Left renal pelvis (tissue), 4 donors: ENCODE measurements around the gene NCOA1. TPM values are rescaled to one million over a fixed set of nuclear protein-coding genes. Genes with fewer than 3 reads are reported as not detected.
A peak's percentile ranks its signal among the peaks of the same experiment; 100 is the strongest.

Experiments
- DNase-seq, 4 donors: peaks; one replicate each; pipeline ENCODE4 v3.0.0-alpha.2; 2013; ENCODE audit warnings: low read depth in 4 of 4, low spot score in 3 of 4
- polyA plus RNA-seq, 4 donors: library from polyadenylated mRNA; unstranded; fragments of 120-200 nt; gene quantifications; one replicate each; pipeline ENCODE4 v1.2.1, GENCODE V29; 2013; ENCODE audit not compliant: insufficient read length in 4 of 4

Gene NCOA1
- polyA plus RNA-seq, 4 donors = 40.8 to 52.8 (median 50.1) TPM

DNA sequence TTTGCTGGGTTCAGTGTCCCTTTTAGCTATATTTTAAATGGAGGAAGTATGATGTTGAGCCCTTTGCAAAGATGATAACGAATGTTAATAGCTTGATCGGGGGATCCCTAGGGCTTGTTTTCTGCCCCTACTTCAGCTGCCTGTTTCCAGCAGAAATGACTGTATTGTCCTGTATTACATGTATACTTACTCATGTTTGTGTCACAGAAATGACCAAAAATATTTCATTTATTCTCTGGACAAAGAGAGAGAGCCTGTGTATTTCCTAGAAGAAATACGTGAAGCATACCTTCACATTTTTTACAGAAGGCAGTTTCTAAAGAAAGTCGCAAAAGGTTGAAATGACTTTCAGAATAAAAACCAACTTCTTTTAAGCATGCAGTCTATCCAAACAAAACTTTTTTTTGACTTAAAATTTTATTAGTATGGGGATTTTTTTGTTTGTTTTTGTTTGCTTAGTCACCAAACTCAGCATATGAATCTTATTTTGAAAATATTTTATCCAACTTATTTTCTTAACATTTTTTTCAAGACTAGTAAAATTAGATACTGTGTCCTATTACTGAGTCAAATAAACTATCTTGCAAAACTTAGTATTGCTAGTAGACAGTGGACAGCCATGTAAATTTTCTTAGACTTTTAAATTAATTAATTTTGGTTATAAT lies 233.2 kb downstream of the NCOA1 start:
- DNase-seq = no peak

DNA sequence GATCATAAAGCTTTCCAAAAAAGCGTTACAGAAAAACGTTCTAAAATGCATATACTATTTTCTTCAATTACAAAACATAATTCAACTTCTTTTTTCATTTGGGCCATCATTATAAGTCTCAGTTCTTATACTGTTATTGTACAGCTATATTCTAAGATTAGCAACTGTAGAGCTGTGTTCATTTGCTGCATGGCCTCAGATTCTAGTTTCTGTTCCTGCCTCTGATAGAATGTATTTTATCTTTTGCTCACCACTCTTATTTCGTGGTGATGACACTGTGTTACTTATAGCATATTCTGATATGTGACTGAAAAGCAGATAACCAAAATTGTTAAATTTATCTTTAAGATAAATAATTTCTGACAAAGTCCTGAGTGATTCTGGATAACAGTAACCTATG lies 234.9 kb downstream of the NCOA1 start:
- no peak for DNase-seq

DNA sequence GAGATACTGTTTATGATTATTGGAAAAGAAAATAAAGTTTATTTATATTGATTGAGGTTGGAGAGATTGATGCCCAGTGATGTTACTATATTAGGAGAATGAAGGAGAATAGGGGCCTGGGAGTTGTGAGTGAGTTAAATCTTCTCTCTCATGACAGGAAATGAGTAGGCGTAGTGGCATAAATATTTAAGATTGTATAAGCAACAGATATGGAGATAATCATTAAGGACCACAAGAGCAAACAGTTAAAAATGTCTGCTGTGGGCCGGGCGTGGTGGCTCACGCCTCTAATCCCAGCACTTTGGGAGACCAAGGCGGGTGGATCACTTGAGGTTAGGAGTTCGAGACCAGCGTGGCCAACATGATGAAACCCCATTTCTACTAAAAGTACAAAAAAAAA lies 239.4 kb downstream of the NCOA1 start:
- DNase-seq = no peak

DNA sequence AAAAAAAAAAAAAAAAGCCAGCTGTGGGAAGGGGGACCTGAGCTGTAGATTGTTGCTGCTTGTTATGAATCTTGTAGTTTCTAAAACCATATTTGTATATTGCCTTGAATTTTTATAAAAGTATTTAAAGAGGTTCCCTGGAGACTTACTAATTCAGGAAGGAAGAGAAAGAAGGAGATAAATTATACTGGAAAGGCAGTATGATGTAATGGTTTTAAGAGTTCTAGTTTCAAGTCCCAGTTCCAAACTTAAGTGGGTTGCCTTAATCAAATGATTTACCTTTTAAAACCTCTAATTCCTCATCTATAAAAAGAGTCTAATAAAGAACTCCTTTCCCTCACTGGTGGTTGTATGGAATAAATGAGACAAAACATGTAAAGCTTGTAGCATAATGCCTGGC lies 240.0 kb downstream of the NCOA1 start:
- DNase-seq = no peak

DNA sequence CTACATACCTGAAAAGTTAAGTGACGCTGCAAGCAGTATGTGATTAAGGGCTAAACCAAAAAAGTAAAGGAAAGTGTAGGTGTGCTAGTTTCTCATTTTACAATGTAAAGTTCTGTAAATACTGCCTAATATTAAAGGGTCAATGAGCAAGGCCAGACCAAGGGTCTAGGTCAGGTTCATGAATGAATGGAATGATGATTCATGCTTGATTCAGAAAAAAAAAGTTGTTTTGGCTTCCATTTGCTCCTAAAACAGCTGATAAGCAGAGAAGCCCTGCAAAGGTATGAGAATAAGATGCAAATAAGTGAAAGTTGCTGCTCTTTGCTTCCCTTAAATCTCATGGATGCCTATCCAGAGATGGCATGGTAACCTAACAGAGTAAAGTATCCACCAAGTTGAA lies 240.9 kb downstream of the NCOA1 start:
- DNase-seq = no peak

DNA sequence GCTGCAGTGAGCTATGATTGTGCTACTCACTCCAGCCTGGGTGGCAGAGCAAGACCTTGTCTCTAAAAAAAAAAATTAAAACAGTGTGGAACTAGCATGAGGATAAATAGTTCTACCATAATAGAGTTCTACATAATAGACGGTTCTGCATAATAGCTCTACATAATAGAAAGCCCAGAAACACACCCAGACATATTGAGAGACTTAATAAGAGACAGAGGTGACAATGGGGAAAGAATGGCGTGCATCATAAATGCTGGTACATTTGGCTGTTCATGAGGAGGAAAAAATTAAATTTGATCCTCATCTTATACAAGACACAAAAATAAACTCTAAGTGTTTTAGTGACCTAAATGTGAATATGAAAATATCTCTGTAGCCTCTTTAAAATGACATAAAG lies 243.7 kb downstream of the NCOA1 start:
- DNase-seq = no peak

DNA sequence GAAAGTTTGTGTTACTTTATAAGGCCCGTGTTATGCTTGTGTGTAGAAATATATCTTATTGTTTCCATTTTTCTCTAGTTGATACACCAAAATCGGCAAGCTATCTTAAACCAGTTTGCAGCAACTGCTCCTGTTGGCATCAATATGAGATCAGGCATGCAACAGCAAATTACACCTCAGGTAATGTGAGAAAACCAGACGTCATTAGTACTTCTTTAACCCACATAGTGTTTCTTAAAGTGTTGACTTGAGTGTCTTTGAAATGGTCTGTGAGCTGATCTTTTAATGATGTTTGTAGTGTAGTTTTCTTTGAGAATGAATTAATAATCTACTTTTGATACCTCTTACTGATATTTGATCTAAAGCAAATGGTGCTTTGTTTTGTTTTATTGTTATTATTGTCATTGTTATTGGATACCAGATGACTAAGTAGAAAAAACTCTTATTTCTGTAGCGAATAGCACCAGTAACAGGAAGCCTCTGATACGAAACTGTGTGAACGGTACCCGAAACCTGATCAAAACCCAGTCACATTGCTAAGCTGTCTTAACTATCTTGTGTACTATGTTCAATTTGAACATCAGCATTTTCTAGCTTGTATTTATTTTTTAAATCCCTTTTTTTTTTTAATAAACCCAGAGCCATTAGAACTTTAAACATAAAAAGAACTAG lies 248.4 kb downstream of the NCOA1 start:
- no peak for DNase-seq

DNA sequence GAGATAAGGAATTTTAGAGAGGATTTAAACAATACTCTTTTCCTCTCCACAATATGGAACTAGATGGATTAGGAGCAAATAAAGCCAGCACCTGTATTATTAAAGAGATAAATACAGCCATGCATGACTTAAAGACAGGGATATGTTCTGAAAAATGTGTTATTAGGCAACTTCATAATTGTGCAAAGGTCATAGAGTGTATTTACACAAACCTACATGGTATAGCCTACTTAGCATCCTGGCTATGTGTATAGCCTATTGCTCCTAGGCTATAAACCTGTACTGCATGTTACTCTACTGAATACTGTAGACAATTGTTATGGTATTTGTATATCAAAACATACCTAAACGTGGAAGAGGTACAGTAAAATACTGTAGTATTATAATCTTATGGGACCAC lies 249.1 kb downstream of the NCOA1 start:
- no peak for DNase-seq

DNA sequence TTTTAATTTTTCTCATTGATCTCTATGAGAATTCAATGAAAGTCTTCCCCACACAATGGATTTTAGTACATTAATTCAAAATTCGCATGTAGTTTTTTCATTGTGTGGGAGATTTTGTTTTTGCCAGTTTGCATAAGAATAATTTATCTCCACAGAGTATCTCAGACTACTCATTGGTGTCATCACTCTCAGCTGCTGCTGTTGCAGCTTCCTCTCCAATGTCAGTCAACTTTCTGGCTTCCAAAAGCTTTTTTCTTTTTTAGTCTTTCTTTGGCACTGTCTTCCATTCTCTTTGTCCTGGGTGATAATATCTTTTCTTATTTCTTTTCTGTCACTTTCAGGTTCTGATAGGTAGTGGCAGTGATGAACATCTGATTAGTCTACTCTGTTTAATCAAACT lies 251.7 kb downstream of the NCOA1 start:
- no peak for DNase-seq

DNA sequence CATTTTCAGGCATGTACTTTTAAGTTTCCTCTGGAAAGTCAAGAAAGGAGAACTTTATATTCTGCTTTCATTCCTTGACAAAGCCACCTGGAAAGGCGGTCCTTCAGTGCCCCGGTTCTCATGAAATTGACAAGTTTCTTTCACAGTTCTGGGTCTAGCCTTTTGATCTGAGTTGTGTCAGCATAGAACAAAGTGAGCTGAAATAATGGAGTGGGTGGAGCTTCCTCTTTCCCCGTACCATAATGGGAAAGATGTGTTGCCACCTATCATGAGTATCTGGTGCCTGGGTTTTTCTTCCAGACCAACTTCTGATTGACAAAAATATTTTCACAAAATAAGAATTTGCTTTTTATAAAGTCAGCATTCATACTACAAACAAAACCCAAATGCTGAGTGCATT lies 252.9 kb downstream of the NCOA1 start:
- no peak for DNase-seq

DNA sequence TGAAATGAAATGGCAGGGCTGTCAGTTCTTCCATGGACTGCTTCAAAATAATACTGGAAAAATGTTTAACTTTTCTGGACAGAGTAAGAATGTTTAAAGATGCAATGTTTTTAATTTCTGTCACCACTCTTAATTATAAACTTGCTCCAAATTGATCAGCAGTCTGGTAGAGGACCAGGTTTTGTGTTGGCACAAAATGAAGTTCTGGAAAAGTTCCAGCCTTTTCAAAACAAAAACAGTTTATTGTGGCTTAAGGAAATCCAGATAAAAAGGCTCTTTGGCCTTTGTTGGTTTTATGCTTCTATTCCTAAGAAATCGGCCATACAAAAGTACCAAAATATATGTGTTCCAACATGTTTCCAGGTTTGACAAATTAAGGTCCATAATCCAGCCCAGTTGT lies 253.3 kb downstream of the NCOA1 start:
- no peak for DNase-seq

DNA sequence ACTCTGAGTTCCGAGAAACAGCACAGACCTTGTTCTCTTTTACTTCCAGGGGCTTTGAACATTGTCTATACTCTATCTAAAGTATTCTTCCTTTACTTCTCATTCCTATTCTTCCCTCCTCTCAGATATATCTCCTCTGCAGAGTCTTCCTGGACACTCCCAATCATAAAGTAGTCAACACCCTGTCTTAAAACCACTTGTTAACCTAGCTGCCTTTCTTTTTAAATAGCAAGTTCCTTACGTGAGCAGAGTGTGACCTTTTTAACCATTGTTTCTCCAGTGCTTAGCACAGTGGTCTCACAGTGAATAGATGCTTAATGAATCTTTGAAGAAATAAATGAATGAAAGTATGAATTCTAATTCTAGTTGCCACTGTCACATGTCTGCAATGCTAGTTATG lies 254.8 kb downstream of the NCOA1 start:
- no peak for DNase-seq

DNA sequence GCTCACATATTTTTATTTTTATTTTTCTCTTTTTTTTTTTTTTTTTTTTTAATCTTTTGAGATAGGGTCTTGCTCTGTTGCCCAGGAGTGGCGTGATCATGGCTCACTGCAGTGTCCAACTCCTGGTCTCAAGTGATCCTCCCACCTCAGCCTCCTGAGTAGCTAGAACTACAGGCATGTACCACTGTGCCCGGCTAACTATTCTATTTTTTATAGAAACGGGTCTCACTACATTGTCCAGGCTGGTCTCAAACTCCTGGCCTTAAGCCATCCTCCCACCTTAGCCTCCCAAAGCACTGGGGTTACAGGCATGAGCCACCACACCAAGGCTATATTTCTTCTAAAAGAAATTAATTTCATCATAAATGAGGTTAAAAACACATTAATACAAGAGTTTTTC lies 256.2 kb downstream of the NCOA1 start:
- no peak for DNase-seq

DNA sequence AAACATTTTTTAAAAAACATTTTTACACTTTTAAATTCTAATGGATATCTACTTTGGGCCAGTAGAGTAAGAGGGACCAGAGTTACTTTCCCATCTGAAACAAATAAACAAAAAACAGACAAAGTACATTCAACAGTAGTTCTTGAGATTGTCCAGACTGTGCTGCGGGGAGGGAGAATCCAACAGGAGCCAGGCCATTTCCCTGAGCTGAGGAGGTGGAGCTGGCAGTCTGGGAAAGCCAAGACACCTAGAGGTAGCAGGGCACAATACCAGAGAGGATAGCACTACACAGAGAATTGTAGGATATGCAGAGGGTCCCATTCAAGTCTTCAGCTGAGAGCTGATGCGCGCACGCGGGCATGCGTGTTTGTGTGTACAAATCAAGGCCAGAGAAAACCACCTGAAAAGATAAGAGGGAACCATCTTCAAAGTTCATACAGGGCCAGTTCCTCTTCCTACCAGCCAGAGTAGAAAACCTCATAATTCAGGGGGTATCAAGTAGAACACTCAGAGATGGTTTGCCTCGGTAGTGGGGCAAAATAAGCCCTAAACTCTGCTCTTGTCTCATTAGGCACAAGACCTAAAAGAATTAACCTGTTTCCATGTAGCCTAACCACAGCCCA lies 258.1 kb downstream of the NCOA1 start:
- DNase-seq = no peak

DNA sequence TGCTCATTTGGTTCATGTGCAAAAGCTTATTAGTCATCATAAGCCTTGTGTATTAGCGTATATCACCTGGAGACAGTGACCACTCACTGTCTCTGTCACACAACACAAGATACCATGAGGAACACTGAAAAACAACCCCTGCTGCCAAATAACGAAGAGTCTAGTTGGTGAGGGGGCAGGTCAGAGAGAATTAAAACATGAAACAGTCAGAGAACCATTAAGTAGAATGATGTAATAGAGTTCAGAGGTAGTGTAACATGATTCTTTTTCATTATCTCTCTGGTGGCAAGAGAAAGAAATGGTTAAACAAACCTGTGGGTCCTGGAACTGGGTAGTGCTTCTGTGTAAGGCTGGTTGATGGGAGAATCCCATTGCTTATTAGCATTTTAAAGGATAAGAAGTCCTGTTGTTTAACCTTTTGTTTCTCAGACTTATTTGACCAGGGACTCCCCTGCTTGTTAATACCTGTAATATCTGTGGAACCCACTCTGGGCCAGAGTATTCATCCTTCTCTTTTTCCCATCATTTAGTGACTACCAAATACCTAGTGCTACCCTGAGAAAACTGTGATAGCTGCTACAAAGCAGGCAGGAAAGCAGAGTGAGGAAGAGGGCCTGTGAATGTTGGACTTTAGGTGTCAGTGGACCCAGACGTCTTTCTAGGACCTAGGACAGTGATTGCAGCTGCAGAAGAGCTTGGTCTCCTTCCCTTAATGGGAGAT lies 264.1 kb downstream of the NCOA1 start:
- DNase-seq = peak in 1 of 4 donors; percentile 41

DNA sequence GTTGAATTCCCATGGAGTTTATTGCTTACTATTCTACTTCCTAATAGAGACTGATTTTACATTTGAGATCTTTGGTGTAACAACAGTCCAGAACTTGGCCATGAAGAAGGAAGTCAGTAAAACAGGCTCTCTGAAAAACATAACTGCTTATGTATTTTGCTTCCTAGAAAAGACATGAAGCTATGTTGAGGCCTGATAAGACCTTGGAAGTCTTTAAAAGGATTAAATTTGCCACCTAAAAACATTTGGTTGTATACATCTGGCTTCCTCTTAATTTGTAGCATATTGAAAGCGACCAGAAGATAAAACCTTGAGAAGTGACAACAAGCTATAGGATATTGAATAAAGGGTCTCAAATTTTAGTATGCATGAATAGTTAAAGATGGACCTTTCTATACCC lies 265.7 kb downstream of the NCOA1 start:
- DNase-seq = no peak

DNA sequence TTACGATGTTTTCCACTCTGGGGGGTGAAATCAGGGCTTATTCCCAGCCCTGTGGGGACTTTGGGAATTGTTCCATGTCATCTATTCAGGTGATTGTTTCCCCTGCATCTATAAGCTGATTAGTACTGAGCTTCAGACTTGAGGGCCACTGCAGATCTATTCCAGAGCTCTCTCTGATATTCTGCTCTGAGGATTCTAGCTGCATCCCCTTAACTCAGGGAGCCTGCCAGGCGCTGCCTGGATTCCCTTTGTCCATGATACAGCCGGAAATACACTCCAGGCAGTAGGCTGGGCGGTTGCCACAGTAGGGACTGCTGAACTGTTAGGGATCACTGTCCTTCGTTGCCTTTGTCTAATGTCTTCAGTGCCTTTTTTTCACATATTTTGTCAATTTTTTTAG lies 270.8 kb downstream of the NCOA1 start:
- DNase-seq = no peak

DNA sequence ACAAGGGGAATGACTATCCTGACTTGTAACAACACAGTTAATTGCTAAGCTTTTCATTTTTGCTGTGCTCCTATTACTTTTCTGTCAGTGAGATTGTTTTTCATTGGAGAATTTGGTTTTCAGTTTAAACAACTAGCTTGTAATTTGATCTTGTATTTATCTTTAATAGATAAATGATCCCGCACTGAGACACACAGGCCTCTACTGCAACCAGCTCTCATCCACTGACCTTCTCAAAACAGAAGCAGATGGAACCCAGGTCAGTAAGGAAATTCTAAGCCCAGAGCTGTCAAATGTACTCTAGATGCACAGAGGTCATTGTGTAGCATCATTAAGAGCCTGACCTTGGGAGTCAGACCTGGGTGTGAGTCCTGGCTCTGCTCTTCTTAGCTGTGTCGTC lies 271.5 kb downstream of the NCOA1 start:
- DNase-seq = no peak

DNA sequence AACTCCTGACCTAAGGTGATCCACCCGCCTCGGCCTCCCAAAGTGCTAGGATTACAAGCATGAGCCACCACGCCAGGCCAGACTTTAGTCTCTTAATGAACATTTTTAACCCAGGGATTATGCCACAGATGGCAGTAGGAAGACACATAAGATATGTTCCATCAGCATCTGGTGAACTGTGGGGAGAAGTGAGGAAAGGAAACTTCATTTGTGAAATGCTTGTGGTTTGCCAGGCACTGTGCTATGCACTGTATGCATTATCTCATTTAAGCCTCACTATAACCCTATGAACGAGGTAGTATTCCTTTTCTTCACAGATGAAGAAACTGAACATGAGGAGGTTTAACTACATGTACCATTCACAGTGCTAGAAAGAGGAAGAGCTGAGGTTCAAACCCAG lies 272.8 kb downstream of the NCOA1 start:
- no peak for DNase-seq

DNA sequence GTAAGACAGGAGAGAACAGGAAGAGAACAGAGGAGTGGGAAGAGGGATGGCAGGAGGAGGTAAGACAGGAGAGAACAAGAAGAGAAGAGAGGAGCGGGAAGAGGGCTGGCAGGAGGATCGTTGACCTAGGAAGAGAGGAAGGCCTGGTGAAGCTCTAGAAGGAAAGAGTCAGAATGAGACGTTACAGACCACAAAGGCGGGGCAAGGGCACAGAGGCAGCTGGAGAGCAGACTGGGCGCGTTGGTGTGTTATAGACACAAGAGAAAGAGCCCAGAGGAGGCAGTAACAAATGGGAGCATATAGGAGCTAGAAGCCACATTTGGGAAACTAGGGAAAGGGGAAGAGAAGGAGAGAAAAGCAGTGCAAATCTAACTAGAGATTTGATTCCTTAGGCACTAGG lies 275.6 kb downstream of the NCOA1 start:
- DNase-seq = no peak

DNA sequence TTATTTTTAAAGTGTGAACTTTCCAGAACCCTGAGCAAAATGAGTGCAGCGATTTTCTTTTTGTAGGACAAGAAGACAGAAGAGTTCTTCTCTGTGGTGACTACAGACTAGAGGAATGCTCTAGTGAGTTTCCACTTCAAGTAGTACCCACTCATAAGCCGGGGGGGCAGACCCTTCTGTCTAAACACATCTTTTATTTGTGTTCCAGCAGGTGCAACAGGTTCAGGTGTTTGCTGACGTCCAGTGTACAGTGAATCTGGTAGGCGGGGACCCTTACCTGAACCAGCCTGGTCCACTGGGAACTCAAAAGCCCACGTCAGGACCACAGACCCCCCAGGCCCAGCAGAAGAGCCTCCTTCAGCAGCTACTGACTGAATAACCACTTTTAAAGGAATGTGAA lies 277.0 kb downstream of the NCOA1 start:
- no peak for DNase-seq

DNA sequence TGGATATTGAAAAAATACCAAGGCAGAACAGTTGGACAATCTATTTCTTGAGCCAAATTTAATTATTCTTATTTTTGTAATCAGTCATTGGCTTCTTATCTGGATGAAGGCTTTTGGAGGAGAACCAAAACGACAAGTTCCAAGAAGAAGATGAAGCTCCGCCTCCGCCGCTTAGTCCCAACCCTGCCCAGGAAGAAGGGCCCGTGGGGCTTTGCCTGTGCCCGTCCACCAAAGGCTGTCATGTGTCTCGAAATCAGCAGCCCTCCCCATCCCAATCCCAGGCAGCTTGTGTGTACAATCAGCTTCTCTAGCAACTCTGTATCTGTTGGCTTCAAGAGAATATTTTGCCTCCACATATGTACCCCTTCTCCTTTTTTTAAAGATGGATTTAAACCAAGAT lies 277.5 kb downstream of the NCOA1 start:
- DNase-seq = no peak
